Measurements from ENCODE around the gene PPWD1.

Gene PPWD1

GRCh38 chr5:65544473-65544872, 18.6 kb upstream of the PPWD1 start:
- Histone ChIP-seq H3K9me3 (ENCODE audit: severe bottlenecking) (no peaks in the 10 kb centered on the region), H3K27ac (no peak overlapping the region), H3K36me3 (peaks cover 57% of the 10 kb centered on the region), H3K27me3 (ENCODE audit: insufficient read depth, low read depth, severe bottlenecking) (no peaks in the 10 kb centered on the region), H3K4me3 (ENCODE audit: low read depth, low read length) (no peak overlapping the region)
- TF ChIP-seq, protein P1, sequence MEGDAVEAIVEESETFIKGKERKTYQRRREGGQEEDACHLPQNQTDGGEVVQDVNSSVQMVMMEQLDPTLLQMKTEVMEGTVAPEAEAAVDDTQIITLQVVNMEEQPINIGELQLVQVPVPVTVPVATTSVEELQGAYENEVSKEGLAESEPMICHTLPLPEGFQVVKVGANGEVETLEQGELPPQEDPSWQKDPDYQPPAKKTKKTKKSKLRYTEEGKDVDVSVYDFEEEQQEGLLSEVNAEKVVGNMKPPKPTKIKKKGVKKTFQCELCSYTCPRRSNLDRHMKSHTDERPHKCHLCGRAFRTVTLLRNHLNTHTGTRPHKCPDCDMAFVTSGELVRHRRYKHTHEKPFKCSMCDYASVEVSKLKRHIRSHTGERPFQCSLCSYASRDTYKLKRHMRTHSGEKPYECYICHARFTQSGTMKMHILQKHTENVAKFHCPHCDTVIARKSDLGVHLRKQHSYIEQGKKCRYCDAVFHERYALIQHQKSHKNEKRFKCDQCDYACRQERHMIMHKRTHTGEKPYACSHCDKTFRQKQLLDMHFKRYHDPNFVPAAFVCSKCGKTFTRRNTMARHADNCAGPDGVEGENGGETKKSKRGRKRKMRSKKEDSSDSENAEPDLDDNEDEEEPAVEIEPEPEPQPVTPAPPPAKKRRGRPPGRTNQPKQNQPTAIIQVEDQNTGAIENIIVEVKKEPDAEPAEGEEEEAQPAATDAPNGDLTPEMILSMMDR (IDR thresholded peaks at IDR 0.05; ENCODE audit: low read depth, low read length): no peak
- no peak for DNase-seq

DNA sequence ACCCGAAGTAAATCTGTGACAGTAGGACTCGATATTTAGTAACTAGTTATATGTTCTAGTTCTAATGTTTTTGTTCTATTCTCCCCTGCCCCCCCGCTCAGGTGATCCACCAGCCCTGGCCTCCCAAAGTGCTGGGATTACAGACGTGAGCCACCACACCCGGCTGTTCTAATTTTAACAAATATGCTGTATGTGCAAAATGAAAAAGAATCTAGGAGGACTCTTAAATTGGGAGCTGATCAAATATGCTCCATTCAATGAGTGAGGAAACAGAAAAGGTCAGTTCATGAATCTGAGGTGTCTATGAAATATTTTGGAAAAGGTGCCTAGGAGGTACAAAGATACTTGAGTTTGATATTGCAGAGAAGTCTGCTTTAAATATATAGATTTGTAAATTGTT, 17.0 kb upstream of the PPWD1 start:
- Histone ChIP-seq H3K9me3 (ENCODE audit: severe bottlenecking) (no peaks in the 10 kb centered on the region), H3K36me3 (peaks cover 60% of the 10 kb centered on the region)

GRCh38 chr5:65548281-65548680, 14.8 kb upstream of the PPWD1 start:
- H3K4me3 ChIP-seq (ENCODE audit: low read depth, low read length): no peak overlapping the region
- H3K27me3 ChIP-seq (ENCODE audit: insufficient read depth, low read depth, severe bottlenecking): no peaks in the 10 kb centered on the region
- H3K36me3 ChIP-seq: peaks cover 45% of the 10 kb centered on the region

More for the DNA sequence above, 17.0 kb upstream of the PPWD1 start:
- no peak overlapping the region for H3K27ac ChIP-seq
- no peaks in the 10 kb centered on the region for H3K27me3 ChIP-seq (ENCODE audit: insufficient read depth, low read depth, severe bottlenecking)
- no peak for DNase-seq
- no peak overlapping the region for H3K4me3 ChIP-seq (ENCODE audit: low read depth, low read length)
- TF ChIP-seq, protein P1 (IDR thresholded peaks at IDR 0.05; ENCODE audit: low read depth, low read length): no peak

DNA sequence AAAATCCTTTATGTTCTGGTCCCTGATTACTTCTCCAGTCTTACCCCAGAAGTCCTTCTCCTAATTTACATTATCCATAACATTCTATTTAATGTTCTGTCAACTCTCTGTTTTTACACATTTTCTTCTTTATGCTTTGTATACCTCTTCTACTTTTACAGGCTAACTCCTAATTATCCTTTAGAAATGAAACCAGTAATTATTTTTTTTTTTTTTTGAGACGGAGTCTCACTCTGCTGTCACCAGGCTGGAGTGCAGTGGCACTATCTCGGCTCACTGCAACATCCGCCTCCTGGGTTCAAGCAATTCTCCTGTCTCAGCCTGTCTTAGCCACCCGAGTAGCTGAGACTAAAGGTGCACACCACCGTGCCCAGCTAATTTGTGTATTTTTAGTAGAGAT, 9.2 kb upstream of the PPWD1 start:
- DNase-seq: no peak
- TF ChIP-seq, protein P1 (IDR thresholded peaks at IDR 0.05; ENCODE audit: low read depth, low read length): no peak
- peaks cover 66% of the 10 kb centered on the region for H3K36me3 ChIP-seq
- H3K27ac ChIP-seq: no peak overlapping the region
- no peaks in the 10 kb centered on the region for H3K27me3 ChIP-seq (ENCODE audit: insufficient read depth, low read depth, severe bottlenecking)
- H3K4me3 ChIP-seq (ENCODE audit: low read depth, low read length): no peak overlapping the region
- no peaks in the 10 kb centered on the region for H3K9me3 ChIP-seq (ENCODE audit: severe bottlenecking)

More at GRCh38 chr5:65548281-65548680, 14.8 kb upstream of the PPWD1 start:
- TF ChIP-seq, protein P1 (IDR thresholded peaks at IDR 0.05; ENCODE audit: low read depth, low read length): no peak
- no peak for DNase-seq
- no peaks in the 10 kb centered on the region for H3K9me3 ChIP-seq (ENCODE audit: severe bottlenecking)
- no peak overlapping the region for H3K27ac ChIP-seq

- DNase-seq: no peak
- H3K4me3 ChIP-seq (ENCODE audit: low read depth, low read length): no peak overlapping the region
- peaks cover 60% of the 10 kb centered on the region for H3K36me3 ChIP-seq
- no peak overlapping the region for H3K27ac ChIP-seq
- no peaks in the 10 kb centered on the region for H3K27me3 ChIP-seq (ENCODE audit: insufficient read depth, low read depth, severe bottlenecking)
- TF ChIP-seq, protein P1 (IDR thresholded peaks at IDR 0.05; ENCODE audit: low read depth, low read length): no peak
- no peaks in the 10 kb centered on the region for H3K9me3 ChIP-seq (ENCODE audit: severe bottlenecking)
Observed at GRCh38 chr5:65555287-65555686, 7.8 kb upstream of the PPWD1 start.

GRCh38 chr5:65556181-65556580, 6.9 kb upstream of the PPWD1 start:
- TF ChIP-seq, protein P1 (IDR thresholded peaks at IDR 0.05; ENCODE audit: low read depth, low read length): no peak
- Histone ChIP-seq H3K36me3 (peaks cover 65% of the 10 kb centered on the region), H3K4me3 (ENCODE audit: low read depth, low read length) (no peak overlapping the region), H3K27me3 (ENCODE audit: insufficient read depth, low read depth, severe bottlenecking) (no peaks in the 10 kb centered on the region), H3K9me3 (ENCODE audit: severe bottlenecking) (no peaks in the 10 kb centered on the region), H3K27ac (no peak overlapping the region)
- DNase-seq: no peak
